Fibroblast of mammary gland (primary cell): Measurements from ENCODE around the gene POP7.

Experiments used
- DNase-seq: peaks from one replicate; pipeline ENCODE4 v3.0.0-alpha.2; 2010; ENCODE audit warnings: low read depth
- H3K4me3 ChIP-seq: 2 replicates; pipeline ENCODE4 v1.5.1; 2011; ENCODE audit warnings: low read depth, mild to moderate bottlenecking, low read length, moderate library complexity; ENCODE audit not compliant: control insufficient read depth
- TF ChIP-seq, protein P1 (sequence below): conservative IDR thresholded peaks from 2 replicates; pipeline ENCODE4 v1.5.1; 2011; ENCODE audit warnings: low read depth, low read length, inconsistent platforms; ENCODE audit not compliant: control insufficient read depth, insufficient read depth

POP7 gene

DNA sequence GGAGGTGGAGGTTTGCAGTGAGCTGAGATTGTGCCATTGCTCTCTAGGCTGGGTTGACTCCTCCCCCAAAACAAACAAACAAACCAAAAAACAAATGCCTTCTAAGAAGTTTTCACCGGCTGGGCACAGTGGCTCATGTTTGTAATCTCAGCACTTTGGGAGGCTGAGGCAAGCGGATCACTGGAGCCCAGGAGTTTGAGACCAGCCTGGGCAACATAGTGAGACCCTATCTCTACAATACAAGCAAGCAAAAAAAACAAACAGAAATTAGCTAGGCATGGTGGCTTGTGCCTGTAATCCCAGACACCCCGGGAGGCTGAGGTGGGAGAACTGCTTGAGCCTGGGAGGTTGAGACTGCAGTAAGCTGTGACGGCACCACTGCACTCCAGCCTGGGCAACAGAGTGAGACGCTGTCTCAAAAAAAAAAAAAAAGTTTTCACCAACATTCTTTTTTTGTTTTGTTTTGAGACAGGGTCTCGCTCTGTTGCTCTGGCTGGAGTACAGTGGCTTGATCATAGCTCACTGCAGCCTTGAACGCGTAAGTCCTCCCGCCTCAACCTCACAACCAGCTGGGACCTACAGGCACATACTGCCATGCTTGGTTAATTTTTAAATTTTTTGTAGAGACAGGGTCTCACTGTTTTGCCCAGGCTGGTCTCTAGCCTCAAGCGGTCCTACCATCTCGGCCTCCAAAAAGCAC is 26.2 kb downstream of the POP7 start:
- TF ChIP-seq, protein P1, sequence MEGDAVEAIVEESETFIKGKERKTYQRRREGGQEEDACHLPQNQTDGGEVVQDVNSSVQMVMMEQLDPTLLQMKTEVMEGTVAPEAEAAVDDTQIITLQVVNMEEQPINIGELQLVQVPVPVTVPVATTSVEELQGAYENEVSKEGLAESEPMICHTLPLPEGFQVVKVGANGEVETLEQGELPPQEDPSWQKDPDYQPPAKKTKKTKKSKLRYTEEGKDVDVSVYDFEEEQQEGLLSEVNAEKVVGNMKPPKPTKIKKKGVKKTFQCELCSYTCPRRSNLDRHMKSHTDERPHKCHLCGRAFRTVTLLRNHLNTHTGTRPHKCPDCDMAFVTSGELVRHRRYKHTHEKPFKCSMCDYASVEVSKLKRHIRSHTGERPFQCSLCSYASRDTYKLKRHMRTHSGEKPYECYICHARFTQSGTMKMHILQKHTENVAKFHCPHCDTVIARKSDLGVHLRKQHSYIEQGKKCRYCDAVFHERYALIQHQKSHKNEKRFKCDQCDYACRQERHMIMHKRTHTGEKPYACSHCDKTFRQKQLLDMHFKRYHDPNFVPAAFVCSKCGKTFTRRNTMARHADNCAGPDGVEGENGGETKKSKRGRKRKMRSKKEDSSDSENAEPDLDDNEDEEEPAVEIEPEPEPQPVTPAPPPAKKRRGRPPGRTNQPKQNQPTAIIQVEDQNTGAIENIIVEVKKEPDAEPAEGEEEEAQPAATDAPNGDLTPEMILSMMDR: no peak
- DNase-seq: no peak
- H3K4me3 ChIP-seq: no peak overlapping the region

DNA sequence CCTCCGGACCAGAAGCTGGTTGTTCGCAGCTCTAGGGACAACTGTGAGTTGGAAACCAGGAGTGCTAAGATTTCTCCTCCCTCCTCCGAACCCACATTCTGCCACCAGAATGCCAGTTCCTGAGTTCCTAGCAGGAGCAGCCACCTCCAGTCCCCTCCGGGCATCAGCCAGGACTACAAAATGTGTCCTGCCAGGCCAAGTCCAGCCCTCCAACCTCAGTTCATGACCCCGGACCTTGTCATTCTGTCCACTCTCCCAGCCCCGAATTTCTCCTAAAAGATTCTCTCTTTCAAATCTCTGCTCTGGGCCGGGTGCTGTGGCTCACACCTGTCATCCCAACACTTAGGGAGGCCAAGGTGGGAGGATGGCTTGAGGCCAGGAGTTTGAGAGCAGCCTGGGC is 29.8 kb downstream of the POP7 start:
- no peak for DNase-seq
- no peak overlapping the region for H3K4me3 ChIP-seq
- TF ChIP-seq, protein P1: no peak

- DNase-seq: no peak
- TF ChIP-seq, protein P1: no peak
- no peak overlapping the region for H3K4me3 ChIP-seq
Observed at GRCh38 chr7:100736671-100737070, 30.8 kb downstream of the POP7 start.

DNA sequence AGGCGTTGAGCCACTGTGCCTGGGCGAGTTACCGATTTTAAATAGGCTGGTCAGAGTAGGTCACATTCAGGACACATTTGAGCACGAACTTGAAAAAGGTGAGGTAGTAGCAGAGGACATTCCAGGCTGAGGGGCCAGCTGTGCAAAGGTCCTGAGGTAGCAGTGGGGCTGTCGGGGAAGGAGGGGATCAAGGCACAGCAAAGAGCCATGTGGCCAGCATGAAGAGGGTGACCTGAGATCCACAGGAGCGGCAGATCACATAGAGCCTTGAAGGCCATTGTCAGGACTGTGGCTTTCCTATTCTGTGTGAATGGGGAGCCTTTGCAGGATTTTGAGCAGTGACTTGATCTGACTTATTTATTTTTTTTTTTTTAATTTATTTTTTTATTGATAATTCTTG is 34.0 kb downstream of the POP7 start:
- H3K4me3 ChIP-seq: no peak overlapping the region
- TF ChIP-seq, protein P1: no peak
- no peak for DNase-seq

DNA sequence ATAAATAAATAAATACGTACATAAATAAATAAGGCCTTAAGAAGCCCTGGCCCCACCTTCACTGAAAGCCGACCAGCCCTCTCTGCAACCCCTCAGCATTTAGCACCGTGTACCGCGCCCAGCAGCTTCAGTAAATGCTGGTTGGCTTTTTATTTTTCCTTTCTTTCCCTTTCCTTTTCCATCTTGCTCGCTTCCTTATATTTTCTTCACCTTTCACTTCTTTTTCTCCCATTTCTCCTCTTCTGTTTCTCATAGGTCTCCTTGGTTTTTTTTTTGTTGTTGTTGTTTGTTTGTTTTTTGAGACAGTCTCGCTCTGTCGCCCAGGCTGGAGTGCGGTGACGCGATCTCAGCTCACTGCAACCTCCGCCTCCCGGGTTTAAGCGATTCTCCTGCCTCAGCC is 38.7 kb downstream of the POP7 start:
- DNase-seq: no peak
- TF ChIP-seq, protein P1: no peak
- no peak overlapping the region for H3K4me3 ChIP-seq

GRCh38 chr7:100745184-100745583 is 39.3 kb downstream of the POP7 start:
- TF ChIP-seq, protein P1: no peak
- peak overlapping the region; percentile 48 for H3K4me3 ChIP-seq
- DNase-seq: peak; percentile 64
